ENCODE data around the gene NPFF. TPM values are rescaled to one million over a fixed set of nuclear protein-coding genes. Genes with fewer than 3 reads are reported as not detected.

Gene NPFF
- total and polyA plus RNA-seq, 2 of the 13 experiments (the other 11 are each of a cell fraction or from before 2014, with no cell fraction given), result not detected

- Histone ChIP-seq H3K4me2 (ENCODE audit: low read depth, low read length) (peak overlapping the region; percentile 49), H3K27ac (ENCODE audit: extremely low read length, insufficient read depth, low read length) (peak overlapping the region; percentile 76), H3K4me3 (replicated peaks in 1 of 3; ENCODE audit: insufficient read depth in 1 of 3, low read depth in 2 of 3, low read length in 3 of 3) (no peak overlapping the region; a peak in 1 of 6 replicates), H3K27me3 (ENCODE audit: control insufficient read depth in 1 of 2, insufficient read depth in 2 of 2, low read length in 2 of 2) (no peaks in the 10 kb centered on the region), H3K9ac (ENCODE audit: insufficient read depth, low read depth, low read length) (no peak overlapping the region), H3K79me2 (ENCODE audit: insufficient read depth, low read length) (no peaks in the 10 kb centered on the region), H3K36me3 (replicated peaks in 1 of 2; ENCODE audit: control insufficient read depth in 1 of 2, insufficient read depth in 2 of 2, low read length in 2 of 2) (peaks cover 9 to 52% of the 10 kb centered on the region in 2 experiments; a peak in 4 of 5 replicates), H2AFZ (ENCODE audit: low read length) (no peak overlapping the region), H3K9me3 (ENCODE audit: low read length) (no peaks in the 10 kb centered on the region), H3K4me1 (ENCODE audit: insufficient read depth, low read length) (peaks cover 31% of the 10 kb centered on the region), H4K20me1 (ENCODE audit: insufficient read depth, low read length) (no peaks in the 10 kb centered on the region)
- intact Hi-C loops (cut with micrococcal nuclease; ENCODE audit: unreplicated experiment) (no loop called here), in situ Hi-C loops (cut with HindIII; ENCODE audit: extremely low pct_ligation_motif_present, low pct_unique_long_range_greater_than_20kb) (no loop called here)
- CTCF ChIA-PET (ENCODE audit: low intra/inter-chr PET ratio, low total read pairs), result interaction anchor here (1.0 to 1.1 kb wide), 2 partner anchors 137 to 138 kb away, joined by 3 read pairs; partner anchors contain the start of gene ATP5MC2
- peak; percentile 96 for ATAC-seq
- WGBS (ENCODE audit: low lambda C conversion rate), result 0% methylated on average over 1 of the region's 1 CpG
- FAIRE-seq, result peak; percentile 99
- no TSS peak for BruUV-seq (replicated peaks)
- DNase-seq (ENCODE audit: low spot score), result peak; percentile 94
- POLR2A ChIA-PET, result interaction anchor here (0.6 to 6.8 kb wide), 7 partner anchors 12 to 157 kb away, joined by 3 to 65 read pairs (median 6); partner anchors contain the start of genes ATP5MC2 and TARBP2
- TF ChIP-seq ZNF143 (CRISPR knock-in tag; IDR thresholded peaks at IDR 0.05) (peak; percentile 33; the same call in 1 of the 2 replicates), ZNF775 (CRISPR knock-in tag; IDR thresholded peaks at IDR 0.05; ENCODE audit: borderline replicate concordance) (no peak), RELA (CRISPR knock-in tag; IDR thresholded peaks at IDR 0.05) (no peak), TGIF2 (CRISPR knock-in tag; IDR thresholded peaks at IDR 0.05) (peak; percentile 82), NFYC (CRISPR knock-in tag; IDR thresholded peaks at IDR 0.05) (0 out of 2 replicates have a peak, but pooled peaks have one; percentile 28), DNMT3B (CRISPR knock-in tag; conservative IDR thresholded peaks at IDR 0.05) (peak; percentile 92), ZNF264 (CRISPR knock-in tag; IDR thresholded peaks at IDR 0.05) (peak; percentile 59; the same call in 1 of the 2 replicates), SNAPC2 (CRISPR knock-in tag; IDR thresholded peaks at IDR 0.05) (0 out of 2 replicates have a peak, but pooled peaks have one; percentile 73), AFF4 (CRISPR knock-in tag; IDR thresholded peaks at IDR 0.05) (no peak), HNF4G (IDR thresholded peaks at IDR 0.05; ENCODE audit: borderline replicate concordance, low read depth, low read length) (peak; percentile 30; the same call in 1 of the 2 replicates), HNF4G (CRISPR knock-in tag; IDR thresholded peaks at IDR 0.05; ENCODE audit: borderline replicate concordance, low read depth) (no peak), SAP130 (CRISPR knock-in tag; IDR thresholded peaks at IDR 0.05; ENCODE audit: low read depth) (peak; percentile 85), FOSL2 (CRISPR knock-in tag; IDR thresholded peaks at IDR 0.05) (peak; percentile 74), PRDM10 (CRISPR knock-in tag; IDR thresholded peaks at IDR 0.05; ENCODE audit: low read depth) (0 out of 2 replicates have a peak, but pooled peaks have one; percentile 33), TFAP4 (IDR thresholded peaks at IDR 0.05; ENCODE audit: borderline replicate concordance, low read depth) (peak; percentile 71; the same call in 1 of the 2 replicates), TEAD3 (CRISPR knock-in tag; optimal IDR thresholded peaks at IDR 0.05; ENCODE audit: borderline replicate concordance) (peak; percentile 82), ZBTB7B (CRISPR knock-in tag; IDR thresholded peaks at IDR 0.05) (0 out of 2 replicates have a peak, but pooled peaks have one; percentile 28)
These were observed 31.0 kb upstream of the NPFF start for GRCh38 chr12:53538209-53538689.
